PFSK-1 (cell line): ENCODE data around the gene ARF1.

Experiments used
- POLR2AphosphoS5 ChIP-seq: IDR thresholded peaks from 2 replicates; pipeline ENCODE4 v1.6.1; 2012; ENCODE audit warnings: low read depth, mild to moderate bottlenecking, control low read depth, low read length, moderate library complexity
- TAF1 ChIP-seq: IDR thresholded peaks from 2 replicates; pipeline ENCODE4 v1.6.1; 2012; ENCODE audit warnings: low read length, control low read depth, borderline replicate concordance; ENCODE audit not compliant: insufficient read depth

DNA sequence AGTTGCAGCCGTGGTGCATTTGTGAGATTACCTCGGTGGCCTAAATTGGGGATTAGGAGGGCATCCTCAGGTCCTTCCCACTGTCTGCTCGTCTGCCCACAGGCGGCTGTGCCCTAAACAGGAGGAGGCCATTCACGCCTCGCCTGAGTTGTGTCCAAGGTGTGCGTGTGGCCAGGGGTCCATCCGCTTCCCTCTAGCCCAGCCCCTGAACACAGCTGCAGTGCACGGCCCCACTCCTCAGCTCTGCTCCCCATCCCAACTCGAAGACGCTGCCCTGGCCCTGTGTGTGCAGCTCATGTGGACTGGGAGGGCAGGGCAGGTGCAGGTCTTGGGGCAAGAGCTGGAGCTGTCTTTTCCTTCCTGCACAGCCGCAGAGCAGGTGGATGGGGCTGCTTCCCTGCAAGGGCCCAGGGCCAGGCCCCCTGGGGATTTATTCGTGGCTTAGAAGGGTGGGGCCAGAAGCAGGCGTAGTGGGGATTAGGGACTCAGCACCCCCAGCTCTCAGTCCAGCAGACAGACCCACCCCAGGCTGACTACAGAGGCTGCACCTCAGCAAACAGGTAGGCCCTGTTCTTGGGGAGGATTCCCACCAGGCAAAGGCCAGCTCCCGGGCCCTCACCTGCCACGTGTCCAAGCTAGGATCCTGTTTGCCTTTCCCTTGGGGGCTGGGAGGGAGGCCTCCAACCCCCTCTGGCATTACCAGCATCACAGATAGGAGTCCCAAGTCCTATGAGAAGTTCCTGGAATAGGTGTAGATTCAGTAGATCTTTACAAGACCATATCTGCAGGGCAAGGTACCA is 61.9 kb downstream of the ARF1 start:
- TF ChIP-seq TAF1 (no peak), POLR2AphosphoS5 (no peak)
